HEK293 (cell line): Measurements from ENCODE around the gene KDM2B.

ENCODE experiments used
- SP2 ChIP-seq: fragments of 450-650 bp; formaldehyde crosslinking; IDR thresholded peaks from 2 replicates; pipeline ENCODE4 v1.5.1; 2016; ENCODE audit warnings: missing biosample characterization, missing genetic modification characterization
- ZNF140 ChIP-seq: fragments of 450-650 bp; formaldehyde crosslinking; IDR thresholded peaks from 2 replicates; pipeline ENCODE4 v1.5.1; 2016; ENCODE audit warnings: missing biosample characterization, missing genetic modification characterization
- ZNF211 ChIP-seq: fragments of 450-650 bp; formaldehyde crosslinking; IDR thresholded peaks from 2 replicates; pipeline ENCODE4 v1.5.1; 2016; ENCODE audit warnings: low read depth, missing biosample characterization, missing genetic modification characterization
- ZNF621 ChIP-seq: fragments of 450-650 bp; formaldehyde crosslinking; IDR thresholded peaks from 2 replicates; pipeline ENCODE4 v1.5.1; 2017; ENCODE audit warnings: missing biosample characterization, missing genetic modification characterization
- TF ChIP-seq, protein P1 (sequence below): fragments of 450-650 bp; formaldehyde crosslinking; IDR thresholded peaks from 2 replicates; pipeline ENCODE4 v1.5.1; 2016; ENCODE audit warnings: missing biosample characterization, missing genetic modification characterization
- TF ChIP-seq, protein P2 (sequence below): fragments of 450-650 bp; formaldehyde crosslinking; IDR thresholded peaks from 2 replicates; pipeline ENCODE4 v1.5.1; 2016; ENCODE audit warnings: missing biosample characterization, missing genetic modification characterization
- TF ChIP-seq, protein P3 (sequence below): fragments of 450-650 bp; formaldehyde crosslinking; IDR thresholded peaks from 2 replicates; pipeline ENCODE4 v1.5.1; 2016; ENCODE audit warnings: missing biosample characterization, missing genetic modification characterization

DNA sequence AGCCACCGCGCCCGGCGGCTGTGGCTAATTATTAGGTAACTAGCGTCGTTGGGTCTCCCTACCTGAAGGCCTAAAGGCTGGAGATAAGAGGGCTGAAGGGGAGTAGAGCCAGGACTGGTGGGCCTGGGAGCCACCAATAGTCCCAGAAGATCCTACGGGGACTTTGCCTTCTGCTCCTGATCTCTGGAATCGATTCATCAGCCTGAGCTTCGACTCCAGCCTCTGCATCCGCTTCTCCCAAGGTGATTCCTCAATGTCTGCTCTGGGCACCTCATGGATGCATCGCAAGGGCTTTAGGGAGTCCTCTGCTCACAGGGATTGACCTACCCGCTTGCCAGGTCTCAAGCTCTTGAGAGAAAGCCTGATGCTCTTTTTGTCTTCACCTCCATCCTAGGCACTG lies 14.7 kb upstream of the KDM2B start:
- TF ChIP-seq ZNF621 (tag by site-specific recombination) (no peak), ZNF211 (tag by site-specific recombination) (no peak), ZNF140 (tag by site-specific recombination) (no peak), SP2 (tag by site-specific recombination) (no peak)
- TF ChIP-seq, protein P1, sequence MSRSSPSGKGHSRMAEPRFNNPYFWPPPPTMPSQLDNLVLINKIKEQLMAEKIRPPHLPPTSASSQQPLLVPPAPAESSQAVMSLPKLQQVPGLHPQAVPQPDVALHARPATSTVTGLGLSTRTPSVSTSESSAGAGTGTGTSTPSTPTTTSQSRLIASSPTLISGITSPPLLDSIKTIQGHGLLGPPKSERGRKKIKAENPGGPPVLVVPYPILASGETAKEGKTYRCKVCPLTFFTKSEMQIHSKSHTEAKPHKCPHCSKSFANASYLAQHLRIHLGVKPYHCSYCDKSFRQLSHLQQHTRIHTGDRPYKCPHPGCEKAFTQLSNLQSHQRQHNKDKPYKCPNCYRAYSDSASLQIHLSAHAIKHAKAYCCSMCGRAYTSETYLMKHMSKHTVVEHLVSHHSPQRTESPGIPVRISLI (tag by site-specific recombination), result no peak
- TF ChIP-seq, protein P2, sequence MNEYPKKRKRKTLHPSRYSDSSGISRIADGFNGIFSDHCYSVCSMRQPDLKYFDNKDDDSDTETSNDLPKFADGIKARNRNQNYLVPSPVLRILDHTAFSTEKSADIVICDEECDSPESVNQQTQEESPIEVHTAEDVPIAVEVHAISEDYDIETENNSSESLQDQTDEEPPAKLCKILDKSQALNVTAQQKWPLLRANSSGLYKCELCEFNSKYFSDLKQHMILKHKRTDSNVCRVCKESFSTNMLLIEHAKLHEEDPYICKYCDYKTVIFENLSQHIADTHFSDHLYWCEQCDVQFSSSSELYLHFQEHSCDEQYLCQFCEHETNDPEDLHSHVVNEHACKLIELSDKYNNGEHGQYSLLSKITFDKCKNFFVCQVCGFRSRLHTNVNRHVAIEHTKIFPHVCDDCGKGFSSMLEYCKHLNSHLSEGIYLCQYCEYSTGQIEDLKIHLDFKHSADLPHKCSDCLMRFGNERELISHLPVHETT (tag by site-specific recombination), result no peak
- TF ChIP-seq, protein P3, sequence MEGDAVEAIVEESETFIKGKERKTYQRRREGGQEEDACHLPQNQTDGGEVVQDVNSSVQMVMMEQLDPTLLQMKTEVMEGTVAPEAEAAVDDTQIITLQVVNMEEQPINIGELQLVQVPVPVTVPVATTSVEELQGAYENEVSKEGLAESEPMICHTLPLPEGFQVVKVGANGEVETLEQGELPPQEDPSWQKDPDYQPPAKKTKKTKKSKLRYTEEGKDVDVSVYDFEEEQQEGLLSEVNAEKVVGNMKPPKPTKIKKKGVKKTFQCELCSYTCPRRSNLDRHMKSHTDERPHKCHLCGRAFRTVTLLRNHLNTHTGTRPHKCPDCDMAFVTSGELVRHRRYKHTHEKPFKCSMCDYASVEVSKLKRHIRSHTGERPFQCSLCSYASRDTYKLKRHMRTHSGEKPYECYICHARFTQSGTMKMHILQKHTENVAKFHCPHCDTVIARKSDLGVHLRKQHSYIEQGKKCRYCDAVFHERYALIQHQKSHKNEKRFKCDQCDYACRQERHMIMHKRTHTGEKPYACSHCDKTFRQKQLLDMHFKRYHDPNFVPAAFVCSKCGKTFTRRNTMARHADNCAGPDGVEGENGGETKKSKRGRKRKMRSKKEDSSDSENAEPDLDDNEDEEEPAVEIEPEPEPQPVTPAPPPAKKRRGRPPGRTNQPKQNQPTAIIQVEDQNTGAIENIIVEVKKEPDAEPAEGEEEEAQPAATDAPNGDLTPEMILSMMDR (tag by site-specific recombination), result no peak
